GM18505 (cell line): Measurements from ENCODE around the gene SPDYA.

Experiments
- ATAC-seq: cut with Tn5 transposase; IDR thresholded peaks from one replicate; pipeline ENCODE4 v1.9.1; 2021; ENCODE audit not compliant: unreplicated experiment
- POLR2A ChIP-seq: IDR thresholded peaks from 4 replicates; pipeline ENCODE4 v1.6.1; 2011; ENCODE audit warnings: borderline replicate concordance; ENCODE audit not compliant: insufficient read depth, insufficient read length; ENCODE audit errors: extremely low read depth

The SPDYA gene

DNA sequence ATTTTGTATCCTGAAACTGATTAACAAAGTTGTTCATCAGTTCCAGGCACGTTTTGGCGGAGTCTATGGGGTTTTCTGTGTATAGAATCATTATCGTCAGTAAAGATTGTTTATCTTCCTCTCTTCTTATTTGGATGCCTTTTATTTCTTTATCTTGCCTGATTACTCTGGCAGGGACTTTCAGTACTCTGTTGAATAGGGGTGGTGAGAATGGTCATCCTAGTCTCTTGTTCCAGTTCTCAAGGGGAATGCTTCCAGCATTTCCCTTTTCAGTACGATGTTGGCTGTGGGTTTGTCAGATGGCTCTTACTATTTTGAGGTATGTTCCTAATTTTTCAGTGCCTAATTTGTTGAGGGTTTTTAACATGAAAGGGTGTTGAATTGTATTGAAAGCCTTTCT is 14.0 kb upstream of the SPDYA start:
- ATAC-seq: no peak

DNA sequence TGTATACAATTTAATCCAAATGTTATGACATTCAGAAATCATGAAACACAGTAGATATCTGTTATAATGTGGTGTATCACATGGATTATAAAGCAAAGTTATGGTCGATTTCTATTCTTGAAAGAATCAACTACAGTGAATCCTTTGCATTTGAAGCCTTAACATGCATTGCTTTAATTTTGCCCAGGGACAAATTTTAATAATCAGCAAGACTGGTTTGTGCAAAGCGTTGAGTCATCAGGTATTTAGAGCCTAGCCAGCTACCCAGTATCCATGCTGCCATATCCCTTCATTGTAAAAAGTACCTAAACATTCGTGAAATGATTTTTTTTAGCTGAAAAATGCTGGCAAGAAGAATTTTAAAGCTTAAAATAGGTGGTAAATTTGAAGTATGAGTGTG is 8.9 kb upstream of the SPDYA start:
- no peak for TF ChIP-seq POLR2A
- no peak for ATAC-seq

More for the DNA sequence above, 14.0 kb upstream of the SPDYA start:
- TF ChIP-seq POLR2A: no peak

DNA sequence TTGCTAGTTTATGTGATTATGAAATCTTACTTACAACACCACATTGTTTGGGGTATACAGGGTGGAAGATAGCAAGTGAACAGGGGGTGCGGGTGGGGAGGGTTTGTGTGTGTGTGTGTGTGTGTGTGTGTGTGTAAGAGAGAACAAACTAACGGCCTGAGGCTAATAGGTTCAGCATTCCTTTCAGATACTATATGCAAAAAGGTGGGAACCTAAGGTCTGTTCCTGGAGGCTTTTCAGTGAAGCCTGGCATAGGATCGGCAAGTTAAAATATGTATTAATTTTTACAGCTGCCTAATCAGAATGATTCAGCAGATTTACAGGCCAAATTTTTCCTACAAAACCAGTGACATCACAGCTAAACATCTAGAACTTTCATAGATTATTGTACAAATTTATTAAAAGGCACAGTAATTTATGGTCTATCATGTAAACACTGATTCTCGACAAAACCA is 7.6 kb upstream of the SPDYA start:
- no peak for TF ChIP-seq POLR2A
- no peak for ATAC-seq

DNA sequence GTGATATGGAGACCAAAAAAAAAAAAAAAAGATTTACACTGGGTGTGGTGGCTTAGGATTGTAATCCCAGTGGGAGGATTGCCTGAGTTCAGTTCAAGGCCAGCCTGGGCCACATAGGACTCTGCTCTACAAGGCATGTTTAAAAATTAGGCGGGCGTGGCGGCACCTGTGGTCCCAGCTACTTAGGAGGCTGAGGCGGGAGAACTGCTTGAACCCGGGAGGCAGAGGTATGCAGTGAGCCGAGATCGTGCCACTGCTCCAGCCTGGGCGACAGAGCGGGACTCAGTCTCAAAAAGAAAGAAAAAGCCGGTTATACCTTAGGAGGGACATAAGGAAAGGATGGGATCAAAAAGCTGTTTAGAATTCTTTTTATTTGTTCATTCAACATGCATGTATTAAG is 707 bp upstream of the SPDYA start:
- peak; percentile 9 for ATAC-seq
- no peak for TF ChIP-seq POLR2A

DNA sequence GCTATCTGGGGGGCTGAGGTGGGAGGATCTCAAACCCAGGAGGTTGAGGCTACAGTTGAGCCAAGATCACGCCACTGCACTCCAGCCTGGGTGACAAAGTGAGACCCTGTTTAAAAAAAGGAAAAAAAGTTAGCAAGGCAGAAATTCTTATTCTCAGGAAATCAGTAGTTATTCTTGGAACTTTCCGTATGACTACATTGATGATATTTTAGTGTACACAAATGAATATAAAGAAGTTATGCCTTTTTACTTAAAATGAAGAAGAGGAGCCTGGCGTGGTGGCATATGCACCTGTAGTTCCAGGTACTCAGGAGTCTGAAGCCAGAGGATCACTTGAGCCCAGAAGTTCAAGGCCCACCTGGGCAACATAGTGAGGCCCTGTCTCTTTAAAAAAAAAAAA is 7.4 kb downstream of the SPDYA start:
- no peak for ATAC-seq
- TF ChIP-seq POLR2A: no peak

DNA sequence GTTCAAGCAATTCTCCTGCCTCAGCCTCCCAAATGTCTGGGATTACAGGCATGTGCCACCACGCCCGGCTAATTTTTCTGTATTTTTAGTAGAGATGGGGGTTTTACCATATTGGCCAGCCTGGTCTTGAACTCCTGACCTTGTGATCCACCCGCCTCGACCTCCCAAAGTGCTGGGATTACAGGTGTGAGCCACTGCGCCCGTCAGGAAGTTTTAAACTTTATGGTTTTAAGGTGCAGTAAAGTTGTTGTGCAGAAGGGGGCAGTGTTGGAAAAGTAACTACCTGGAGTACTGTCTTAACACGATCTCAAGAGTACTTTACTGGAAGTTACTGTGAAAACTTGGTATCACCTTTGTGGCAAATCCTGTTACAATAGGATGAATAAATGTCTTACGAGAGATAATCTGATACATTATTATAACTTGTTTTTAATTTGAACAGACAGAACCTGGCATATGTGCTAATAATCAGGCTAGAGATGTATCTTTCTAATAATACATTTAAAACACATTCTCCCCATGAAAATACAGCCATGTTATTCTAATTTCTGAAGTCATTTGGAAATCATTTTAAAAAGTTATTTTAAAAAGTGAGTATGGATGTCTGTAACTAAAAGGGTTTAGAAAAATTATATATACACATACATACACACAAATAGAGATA is 10.8 kb downstream of the SPDYA start:
- no peak for TF ChIP-seq POLR2A
- ATAC-seq: no peak

DNA sequence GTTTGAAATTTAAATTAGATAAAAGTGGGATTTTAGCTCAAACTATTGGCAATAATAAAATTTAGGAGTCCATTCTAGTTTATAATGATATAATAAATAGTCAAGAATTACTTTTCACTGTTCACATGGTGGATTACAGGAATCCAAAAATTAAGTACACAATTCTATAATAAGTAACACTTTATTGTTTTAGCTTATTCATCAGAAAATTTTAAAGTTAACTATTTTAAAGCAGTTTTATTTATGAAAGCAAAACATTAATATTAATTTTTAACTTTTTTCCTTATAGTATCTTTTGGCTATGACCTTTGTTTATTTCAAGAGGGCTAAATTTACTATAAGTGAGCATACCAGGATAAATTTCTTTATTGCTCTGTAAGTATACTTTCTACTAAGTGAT is 11.4 kb downstream of the SPDYA start:
- ATAC-seq: no peak
- no peak for TF ChIP-seq POLR2A

DNA sequence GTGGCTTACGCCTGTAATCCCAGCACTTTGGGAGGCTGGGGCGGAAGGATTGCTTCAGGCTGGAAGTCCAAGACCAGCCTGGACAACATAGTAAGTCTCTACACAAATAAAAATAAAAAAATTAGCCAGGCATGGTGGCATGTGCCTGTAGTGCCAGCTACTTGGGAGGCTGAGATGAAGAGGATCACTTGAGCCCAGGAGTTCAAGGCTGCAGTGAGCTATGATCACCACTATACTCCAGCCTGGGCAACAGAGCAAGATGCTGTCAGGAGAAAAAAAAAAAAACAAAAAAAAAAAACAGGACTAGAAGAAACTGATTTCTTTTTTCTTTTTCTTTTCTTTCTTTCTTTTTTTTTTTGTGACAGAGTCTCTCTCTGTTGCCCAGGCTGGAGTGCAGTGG is 13.6 kb downstream of the SPDYA start:
- ATAC-seq: no peak
- no peak for TF ChIP-seq POLR2A

DNA sequence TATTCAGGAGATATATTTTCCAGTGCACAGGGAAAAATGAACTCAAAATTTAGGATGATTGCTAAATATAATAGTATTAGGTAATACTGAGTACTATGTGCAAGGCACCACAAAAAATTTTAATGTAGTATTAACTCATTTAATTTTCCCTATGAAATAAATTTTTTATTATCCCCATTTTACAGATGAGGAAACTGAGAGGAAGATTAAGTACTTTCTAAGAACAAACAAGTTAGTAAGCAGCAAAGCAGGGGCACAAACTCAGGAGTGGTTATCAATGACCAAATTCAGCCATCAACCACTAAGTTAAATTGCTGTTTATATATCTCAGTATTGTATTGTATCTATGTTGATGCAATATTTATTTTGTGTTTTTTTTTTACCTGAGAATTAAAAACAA is 14.2 kb downstream of the SPDYA start:
- no peak for TF ChIP-seq POLR2A
- no peak for ATAC-seq

DNA sequence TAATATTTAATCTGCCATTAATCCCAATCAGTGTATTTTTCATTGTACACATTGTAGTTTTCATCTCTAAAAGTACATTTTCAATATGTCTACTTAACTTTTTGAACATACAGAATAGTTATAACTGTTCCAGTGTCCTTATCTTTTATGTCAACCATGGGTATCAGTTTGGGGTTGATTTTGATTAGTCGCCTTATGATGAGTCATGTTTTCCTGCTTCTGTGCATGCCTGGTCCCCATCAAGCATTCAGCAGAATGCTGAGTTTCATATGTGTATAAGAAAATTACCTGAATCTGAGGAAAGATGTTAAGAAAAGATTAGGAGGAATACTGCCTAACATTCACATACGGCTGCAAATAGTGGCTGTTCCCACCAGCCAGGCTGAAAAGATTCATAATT is 17.7 kb downstream of the SPDYA start:
- TF ChIP-seq POLR2A: no peak
- ATAC-seq: no peak

DNA sequence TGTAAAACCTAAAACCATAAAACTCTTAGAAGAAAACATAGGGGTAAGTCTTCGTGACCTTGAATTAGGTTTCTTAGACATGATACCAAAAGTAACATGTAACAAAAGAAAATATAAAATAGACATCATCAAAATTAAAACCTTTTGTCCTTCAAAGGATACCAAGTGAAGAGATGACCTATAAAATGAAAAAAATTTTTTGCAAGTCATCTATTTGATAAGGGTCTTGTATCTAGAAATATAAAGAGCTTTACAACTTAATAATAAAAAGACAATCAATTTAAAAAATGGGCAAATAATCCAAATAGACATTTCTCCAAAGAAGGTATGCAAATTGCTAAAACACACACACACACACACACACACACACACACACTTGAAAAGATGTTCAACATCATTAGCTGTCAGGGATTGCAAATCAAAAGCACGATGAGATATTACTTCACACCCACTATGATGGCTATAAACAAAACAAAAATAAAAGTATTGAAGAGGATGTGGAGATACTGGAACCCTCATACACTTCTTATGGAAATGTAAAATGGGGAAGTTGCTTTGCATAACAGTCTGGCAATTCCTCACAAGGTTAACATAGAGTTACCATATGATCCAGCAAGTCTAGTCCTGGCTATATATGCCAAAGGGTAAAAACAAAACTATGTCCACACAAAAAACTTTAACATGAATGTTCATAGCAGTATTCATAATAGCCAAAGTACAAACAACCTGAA is 23.3 kb downstream of the SPDYA start:
- no peak for TF ChIP-seq POLR2A
- no peak for ATAC-seq

DNA sequence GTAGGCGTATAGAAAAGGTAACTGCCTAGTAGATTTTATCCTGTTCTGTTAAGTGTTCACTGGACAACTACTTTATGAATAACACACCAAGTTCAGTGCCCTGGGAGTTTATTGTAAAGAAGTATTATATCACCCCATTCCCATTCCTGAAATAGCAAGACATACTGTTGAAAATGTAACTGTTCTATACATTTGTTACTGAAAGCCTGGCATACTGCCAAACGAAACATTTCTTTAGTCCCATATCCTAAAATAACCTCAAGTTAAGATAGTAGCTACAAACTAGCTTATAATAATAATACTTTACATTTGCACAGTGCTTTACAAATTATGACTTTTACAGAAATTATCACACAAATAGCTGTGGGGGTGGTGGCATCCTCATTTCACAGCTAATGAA is 25.1 kb downstream of the SPDYA start:
- TF ChIP-seq POLR2A: no peak
- no peak for ATAC-seq

DNA sequence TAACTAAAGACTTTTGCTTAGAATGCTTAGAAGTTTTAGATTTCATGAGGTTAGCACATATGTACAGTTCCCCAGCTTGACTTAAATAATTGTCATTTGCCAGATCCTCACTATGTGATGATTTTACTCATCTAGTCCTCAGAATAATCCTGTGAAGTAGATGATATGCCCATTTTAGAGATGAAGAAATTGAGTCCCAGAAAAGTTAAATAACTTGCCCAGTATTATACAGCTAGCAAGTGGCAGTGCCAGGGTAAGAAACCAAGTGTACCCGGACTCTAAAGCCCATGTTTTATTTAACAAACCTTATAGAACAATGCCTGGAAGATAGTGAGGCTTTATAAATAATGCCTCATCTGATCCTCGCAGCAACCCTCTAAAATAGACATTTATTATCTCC is 28.3 kb downstream of the SPDYA start:
- no peak for ATAC-seq
- no peak for TF ChIP-seq POLR2A

DNA sequence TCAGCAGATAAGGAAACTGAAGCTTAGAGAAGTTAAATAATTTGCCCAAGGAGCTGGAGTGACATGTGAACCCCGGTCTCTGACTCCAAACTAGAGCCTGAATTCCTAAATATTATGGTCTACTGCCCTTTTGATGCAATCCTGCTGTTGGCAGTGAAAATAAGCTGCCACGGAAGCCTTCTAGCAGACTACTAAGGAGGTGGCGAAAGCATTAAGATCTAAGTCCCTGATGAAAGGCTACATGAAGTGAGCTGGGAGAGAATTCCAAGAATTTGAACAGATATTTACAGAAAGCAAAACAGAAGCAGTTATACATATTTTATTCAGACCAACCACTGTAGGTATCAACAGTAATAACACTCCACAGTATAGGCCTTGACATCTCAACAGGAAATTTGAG is 31.4 kb downstream of the SPDYA start:
- ATAC-seq: no peak
- TF ChIP-seq POLR2A: no peak
